Measurements from ENCODE around the gene RGL2. TPM values are rescaled to one million over a fixed set of nuclear protein-coding genes. Genes with fewer than 3 reads are reported as not detected.

The RGL2 gene
- total and polyA plus RNA-seq, 2 donors (not counting 1 experiment from before 2014, with no cell fraction given), result 98.5 to 133 TPM

- Histone ChIP-seq H3K27ac (ENCODE audit: low read length in 2 of 2) (no peak overlapping the region), H3K27me3 (replicated peaks in 1 of 4; ENCODE audit: control extremely low read depth in 1 of 4, control insufficient read depth in 3 of 4, insufficient read depth in 4 of 4, low read length in 3 of 4) (no peaks in the 10 kb centered on the region), H3K4me2 (replicated peaks; ENCODE audit: low read depth, low read length, poor library complexity, severe bottlenecking) (no peak overlapping the region), H2AFZ (ENCODE audit: insufficient read depth, low read depth, low read length, poor library complexity, severe bottlenecking) (no peak overlapping the region), H3K4me3 (ENCODE audit: control extremely low read depth in 1 of 5, extremely low read depth in 1 of 5, insufficient read depth in 1 of 5, low read depth in 2 of 5, low read length in 4 of 5) (no peak overlapping the region), H3K9me3 (ENCODE audit: control extremely low read depth in 1 of 3, control insufficient read depth in 2 of 3, insufficient read depth in 1 of 3, low read length in 2 of 3) (no peaks in the 10 kb centered on the region), H3K9ac (ENCODE audit: low read length) (no peak overlapping the region), H3K36me3 (replicated peaks in 1 of 2; ENCODE audit: control extremely low read depth in 1 of 2, control insufficient read depth in 1 of 2, extremely low read depth in 1 of 2, insufficient read depth in 2 of 2, low read length in 1 of 2) (peaks cover 2 to 51% of the 10 kb centered on the region in 2 experiments), H3K79me2 (ENCODE audit: control insufficient read depth, insufficient read depth, low read length) (peaks cover 41% of the 10 kb centered on the region), H3K4me1 (ENCODE audit: control insufficient read depth in 2 of 2, insufficient read depth in 2 of 2, low read length in 2 of 2) (peaks cover 26 to 37% of the 10 kb centered on the region in 2 donors), H4K20me1 (ENCODE audit: control insufficient read depth, insufficient read depth, low read length, poor library complexity, severe bottlenecking) (peaks cover 41% of the 10 kb centered on the region)
- TF ChIP-seq EZH2 (IDR thresholded peaks at IDR 0.05; ENCODE audit: borderline replicate concordance, insufficient read depth, low read depth, low read length, poor library complexity, severe bottlenecking), result no peak
- no peak for TF ChIP-seq CTCF (IDR thresholded peaks at IDR 0.05)
- no peak for DNase-seq
- ATAC-seq (ENCODE audit: low read depth), result no peak
- H3K9me3 Mint-ChIP-seq (ENCODE audit: insufficient read depth), result no peaks in the 10 kb centered on the region
- H3K27ac Mint-ChIP-seq, result peak overlapping the region; percentile 23
- intact Hi-C loops (cut with micrococcal nuclease), result no loop called here
- CTCF ChIA-PET, result interaction anchor here (0.7 to 5.0 kb wide), 3 partner anchors 9 to 66 kb away, joined by 3 to 54 read pairs (median 45); partner anchors contain the start of gene TAPBP
- H3K4me1 Mint-ChIP-seq, result peaks cover 43% of the 10 kb centered on the region
- no peaks in the 10 kb centered on the region for H3K27me3 Mint-ChIP-seq
- WGBS (ENCODE audit: insufficient coverage), result no CpG with 5 or more reads among the region's 3 CpGs
- H3K4me3 Mint-ChIP-seq, result peak overlapping the region; percentile 13
- POLR2A ChIA-PET, result interaction anchor here (0.6 to 0.7 kb wide), 2 partner anchors 15 to 16 kb away, joined by 3 to 5 read pairs; partner anchors contain the start of gene ZBTB22
Measured at GRCh38 chr6:33301877-33302276, 3.1 kb upstream of the RGL2 start.

- Mint-ChIP-seq H3K4me1 (peaks cover 38% of the 10 kb centered on the region), H3K9me3 (ENCODE audit: insufficient read depth) (no peaks in the 10 kb centered on the region), H3K4me3 (peak overlapping the region; percentile 99), H3K27me3 (no peaks in the 10 kb centered on the region), H3K27ac (peak overlapping the region; percentile 99)
- under 1% methylated on average over 49 of the region's 54 CpGs for WGBS (ENCODE audit: insufficient coverage)
- ChIA-PET POLR2A (interaction anchor here (0.6 to 3.3 kb wide), 14 partner anchors 10 to 1437 kb away, joined by 3 to 22 read pairs (median 8); partner anchors contain the start of genes B3GALT4, NEU1, PFDN6 and RPS18), CTCF (interaction anchor here (1.1 to 5.0 kb wide), 12 partner anchors 10 to 300 kb away, joined by 3 to 54 read pairs (median 5); partner anchors contain the start of genes B3GALT4, PFDN6, TAPBP and WDR46)
- Histone ChIP-seq H3K4me1 (ENCODE audit: control insufficient read depth in 2 of 2, insufficient read depth in 2 of 2, low read length in 2 of 2) (peaks cover 12 to 24% of the 10 kb centered on the region in 2 donors), H3K4me2 (replicated peaks; ENCODE audit: low read depth, low read length, poor library complexity, severe bottlenecking) (peak overlapping the region; percentile 93), H3K4me3 (ENCODE audit: control extremely low read depth in 1 of 5, extremely low read depth in 1 of 5, insufficient read depth in 1 of 5, low read depth in 2 of 5, low read length in 4 of 5) (peak overlapping the region; percentile 71 to 96 (median 79)), H3K79me2 (ENCODE audit: control insufficient read depth, insufficient read depth, low read length) (peaks cover 21% of the 10 kb centered on the region), H3K27me3 (replicated peaks in 1 of 4; ENCODE audit: control extremely low read depth in 1 of 4, control insufficient read depth in 3 of 4, insufficient read depth in 4 of 4, low read length in 3 of 4) (no peaks in the 10 kb centered on the region), H3K9ac (ENCODE audit: low read length) (peak overlapping the region; percentile 84), H3K9me3 (ENCODE audit: control extremely low read depth in 1 of 3, control insufficient read depth in 2 of 3, insufficient read depth in 1 of 3, low read length in 2 of 3) (no peaks in the 10 kb centered on the region), H4K20me1 (ENCODE audit: control insufficient read depth, insufficient read depth, low read length, poor library complexity, severe bottlenecking) (peaks cover 29% of the 10 kb centered on the region), H3K36me3 (replicated peaks in 1 of 2; ENCODE audit: control extremely low read depth in 1 of 2, control insufficient read depth in 1 of 2, extremely low read depth in 1 of 2, insufficient read depth in 2 of 2, low read length in 1 of 2) (peaks cover 2 to 53% of the 10 kb centered on the region in 2 experiments), H3K27ac (ENCODE audit: low read length in 2 of 2) (peak overlapping the region; percentile 86 to 91), H2AFZ (ENCODE audit: insufficient read depth, low read depth, low read length, poor library complexity, severe bottlenecking) (peak overlapping the region; percentile 20)
- ATAC-seq (ENCODE audit: low read depth), result peak; percentile 68
- intact Hi-C loops (cut with micrococcal nuclease), result loop anchor here (1.0 to 2.0 kb wide), 10 partner anchors 10 to 111 kb away; partner anchors contain the start of genes B3GALT4, KIFC1, PFDN6 and PHF1
- DNase-seq, result peak; percentile 95
- no peak for TF ChIP-seq EZH2 (IDR thresholded peaks at IDR 0.05; ENCODE audit: borderline replicate concordance, insufficient read depth, low read depth, low read length, poor library complexity, severe bottlenecking)
- TF ChIP-seq CTCF (IDR thresholded peaks at IDR 0.05), result peak; percentile 69
Measured at GRCh38 chr6:33299237-33299944, 649 bp upstream of the RGL2 start.

All from B cell (primary cell).